ENCODE data around the gene CPSF4. TPM values are rescaled to one million over a fixed set of nuclear protein-coding genes. Genes with fewer than 3 reads are reported as not detected.
"Not testable (repeated sequence)": the region's sequence is repeated elsewhere in the genome, so short reads cannot be mapped to it uniquely, and the experiment has no call there.

CPSF4 gene
- total RNA-seq, 2 donors from 2014 or later = 22.9 to 25.7 TPM

DNA sequence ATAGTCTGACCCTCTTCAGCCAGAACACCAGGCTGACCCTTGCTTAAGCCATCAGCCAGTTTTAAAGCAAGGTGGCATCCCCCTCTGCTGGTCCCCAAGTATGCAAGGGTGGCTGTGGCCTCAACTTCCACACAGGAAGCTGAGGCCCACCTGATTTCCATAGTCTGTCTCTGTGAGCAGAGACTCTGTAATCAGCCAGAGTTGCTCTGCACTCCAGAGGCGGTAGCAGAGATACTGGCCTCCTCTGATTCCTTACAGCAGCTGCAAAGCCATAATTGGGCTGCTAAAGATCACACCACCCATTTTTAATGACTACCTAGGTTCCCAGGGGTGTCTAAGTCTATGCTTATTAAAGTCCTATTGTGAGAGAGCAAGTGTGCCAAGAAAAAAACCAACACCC, 32.2 kb upstream of the CPSF4 start:
- intact Hi-C loops (cut with DNase I) = loop anchor here in 1 of 2 donors (5.0 kb wide), 1 partner anchor 46 kb away; no protein-coding TSS in a partner anchor
- DNase-seq (ENCODE audit: low spot score) = no peak

- intact Hi-C loops (cut with DNase I) = loop anchor here in 1 of 2 donors (5.0 kb wide), 1 partner anchor 44 kb away; no protein-coding TSS in a partner anchor
- peak; percentile 95 for DNase-seq (ENCODE audit: low spot score)
These were observed 30.8 kb upstream of the CPSF4 start for GRCh38 chr7:99407872-99408378.

GRCh38 chr7:99408379-99409191, 30.2 kb upstream of the CPSF4 start, which contains the start of the genes BUD31 and PDAP1:
TSS of gene BUD31 (plus strand) at chr7:99408969. CDS start at chr7:99411093, 2,124 bp downstream.
TSS of gene PDAP1 (minus strand) at chr7:99408597. CDS start at chr7:99408548, 49 bp downstream.
- intact Hi-C loops (cut with DNase I) = loop anchor here in 1 of 2 donors (5.0 kb wide), 1 partner anchor 44 kb away; no protein-coding TSS in a partner anchor
- peak; percentile 98 for DNase-seq (ENCODE audit: low spot score)

- no peak for DNase-seq (ENCODE audit: low spot score)
- intact Hi-C loops (cut with DNase I) = loop anchor here in 1 of 2 donors (5.0 kb wide), 1 partner anchor 43 kb away; no protein-coding TSS in a partner anchor
These were observed 29.6 kb upstream of the CPSF4 start for GRCh38 chr7:99409192-99409572.

GRCh38 chr7:99409806-99410205, 28.9 kb upstream of the CPSF4 start:
- intact Hi-C loops (cut with DNase I) = loop anchor here in 1 of 2 donors (5.0 kb wide), 1 partner anchor 42 kb away; no protein-coding TSS in a partner anchor
- DNase-seq (ENCODE audit: low spot score) = no peak

GRCh38 chr7:99410635-99411034, 28.1 kb upstream of the CPSF4 start:
- no peak for DNase-seq (ENCODE audit: low spot score)
- intact Hi-C loops (cut with DNase I) = no loop called here

DNA sequence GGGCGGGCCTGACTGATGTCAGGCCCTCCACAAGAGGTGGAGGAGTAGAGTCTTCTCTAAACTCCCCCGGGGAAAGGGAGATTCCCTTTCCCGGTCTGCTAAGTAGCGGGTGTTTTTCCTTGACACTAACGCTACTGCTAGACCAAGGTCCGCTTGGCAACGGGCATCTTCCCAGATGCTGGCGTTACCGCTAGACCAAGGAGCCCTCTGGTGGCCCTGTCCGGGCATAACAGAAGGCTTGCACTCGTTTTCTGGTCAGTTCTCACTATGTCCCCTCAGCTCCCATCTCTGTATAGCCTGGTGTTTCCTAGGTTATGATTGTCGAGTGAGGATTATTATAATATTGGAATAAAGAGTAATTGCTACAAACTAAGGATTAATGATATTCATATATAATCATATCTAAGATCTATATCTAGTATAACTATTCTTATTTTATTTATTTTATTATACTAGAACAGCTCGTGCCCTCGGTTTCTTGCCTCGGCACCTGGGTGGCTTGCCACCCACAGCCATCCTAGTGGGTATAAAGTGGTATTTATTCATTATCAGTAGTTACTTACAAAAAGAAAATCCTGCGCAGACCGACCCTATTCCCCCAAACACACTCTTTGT, 23.1 kb upstream of the CPSF4 start:
- peak; percentile 92 for DNase-seq (ENCODE audit: low spot score)
- intact Hi-C loops (cut with DNase I) = not testable (repeated sequence)

GRCh38 chr7:99418260-99418659, 20.5 kb upstream of the CPSF4 start:
- DNase-seq (ENCODE audit: low spot score) = no peak
- intact Hi-C loops (cut with DNase I) = no loop called here

DNA sequence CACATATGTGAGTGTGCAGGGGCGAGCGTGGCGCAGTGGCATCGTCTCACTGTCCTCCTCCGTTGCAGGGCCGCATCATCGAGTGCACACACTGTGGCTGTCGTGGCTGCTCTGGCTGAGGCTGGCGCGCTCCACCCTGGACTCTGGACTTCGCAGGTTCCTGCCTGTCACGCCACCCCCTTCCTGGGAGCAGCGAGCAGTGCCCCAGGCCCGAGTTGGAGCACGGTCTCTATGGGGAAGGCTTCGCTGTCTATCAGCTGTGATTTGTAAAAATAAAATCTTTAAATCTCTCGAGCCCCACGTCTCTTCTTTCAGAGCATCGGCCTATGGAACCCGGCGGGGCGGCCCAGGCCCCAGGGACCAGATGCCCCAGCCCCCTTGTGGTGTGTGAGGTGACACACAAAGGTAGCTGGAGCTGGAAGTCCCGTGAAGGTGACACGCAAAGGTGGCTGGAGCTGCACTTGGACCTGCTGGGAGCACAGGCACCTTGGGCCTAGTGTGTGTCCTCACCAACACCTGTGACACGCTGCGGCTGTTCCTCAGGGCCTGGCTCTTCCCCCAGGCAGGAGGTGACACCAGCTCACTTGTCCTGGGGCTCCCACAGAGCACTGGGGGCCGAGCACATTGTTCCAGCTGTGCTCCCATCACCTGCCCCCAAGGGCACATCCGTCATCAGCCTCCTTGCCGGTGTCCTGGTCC, 19.3 kb upstream of the CPSF4 start:
- intact Hi-C loops (cut with DNase I) = loop anchor here in 1 of 2 donors (10.0 kb wide), 1 partner anchor 1945 kb away; no protein-coding TSS in a partner anchor

DNA sequence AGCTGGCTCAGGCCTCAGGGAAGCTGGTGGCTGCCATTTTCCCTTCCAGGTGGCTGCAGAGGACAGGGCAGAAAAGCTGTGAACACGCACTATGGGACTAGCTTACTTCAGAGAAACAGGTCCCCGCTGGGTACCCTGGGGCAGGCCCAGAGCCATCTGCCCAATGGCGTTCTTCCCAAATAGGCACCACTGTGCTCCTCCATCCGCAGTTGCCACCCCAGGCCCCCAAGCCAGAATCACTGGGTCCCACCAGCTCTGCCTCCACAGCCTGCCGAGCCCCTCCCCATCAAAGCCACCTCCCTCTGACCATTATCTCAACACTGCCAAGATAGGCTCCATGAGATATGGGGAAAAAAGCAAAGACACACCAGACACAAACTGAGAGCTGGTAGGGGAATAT, 18.5 kb upstream of the CPSF4 start:
- intact Hi-C loops (cut with DNase I) = loop anchor here in 1 of 2 donors (10.0 kb wide), 1 partner anchor 1945 kb away; no protein-coding TSS in a partner anchor
- DNase-seq (ENCODE audit: low spot score) = no peak

More for the DNA sequence above, 19.3 kb upstream of the CPSF4 start:
- DNase-seq (ENCODE audit: low spot score) = no peak

GRCh38 chr7:99420986-99421385, 17.8 kb upstream of the CPSF4 start:
- intact Hi-C loops (cut with DNase I) = loop anchor here in 1 of 2 donors (10.0 kb wide), 1 partner anchor 1946 kb away; no protein-coding TSS in a partner anchor
- DNase-seq (ENCODE audit: low spot score) = no peak

GRCh38 chr7:99422186-99422585, 16.6 kb upstream of the CPSF4 start:
- no peak for DNase-seq (ENCODE audit: low spot score)
- intact Hi-C loops (cut with DNase I) = loop anchor here in 1 of 2 donors (10.0 kb wide), 1 partner anchor 1947 kb away; no protein-coding TSS in a partner anchor

DNA sequence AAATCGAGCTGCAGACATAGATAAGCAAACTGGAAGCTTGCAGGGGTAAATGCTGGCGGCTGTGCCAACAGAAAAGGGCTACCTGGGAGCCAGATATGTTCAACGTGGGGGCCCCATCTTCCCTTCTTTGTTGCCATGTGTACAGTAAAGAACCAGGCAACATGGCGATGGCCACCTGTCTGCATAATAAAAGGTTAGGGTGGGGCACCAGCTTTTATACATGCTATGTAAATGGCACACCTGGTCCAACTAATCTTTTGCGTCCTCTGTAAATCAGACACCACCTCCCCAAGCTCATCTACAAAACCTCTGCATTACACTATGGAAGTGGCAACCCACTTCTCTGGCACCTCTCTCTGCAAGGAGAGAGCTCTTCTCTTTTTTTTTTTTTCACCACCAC, 16.1 kb upstream of the CPSF4 start:
- DNase-seq (ENCODE audit: low spot score) = no peak
- intact Hi-C loops (cut with DNase I) = loop anchor here in 1 of 2 donors (10.0 kb wide), 1 partner anchor 1948 kb away; no protein-coding TSS in a partner anchor

- intact Hi-C loops (cut with DNase I) = loop anchor here in 1 of 2 donors (10.0 kb wide), 1 partner anchor 1950 kb away; no protein-coding TSS in a partner anchor
- no peak for DNase-seq (ENCODE audit: low spot score)
These were observed 13.6 kb upstream of the CPSF4 start for GRCh38 chr7:99424932-99425730.

DNA sequence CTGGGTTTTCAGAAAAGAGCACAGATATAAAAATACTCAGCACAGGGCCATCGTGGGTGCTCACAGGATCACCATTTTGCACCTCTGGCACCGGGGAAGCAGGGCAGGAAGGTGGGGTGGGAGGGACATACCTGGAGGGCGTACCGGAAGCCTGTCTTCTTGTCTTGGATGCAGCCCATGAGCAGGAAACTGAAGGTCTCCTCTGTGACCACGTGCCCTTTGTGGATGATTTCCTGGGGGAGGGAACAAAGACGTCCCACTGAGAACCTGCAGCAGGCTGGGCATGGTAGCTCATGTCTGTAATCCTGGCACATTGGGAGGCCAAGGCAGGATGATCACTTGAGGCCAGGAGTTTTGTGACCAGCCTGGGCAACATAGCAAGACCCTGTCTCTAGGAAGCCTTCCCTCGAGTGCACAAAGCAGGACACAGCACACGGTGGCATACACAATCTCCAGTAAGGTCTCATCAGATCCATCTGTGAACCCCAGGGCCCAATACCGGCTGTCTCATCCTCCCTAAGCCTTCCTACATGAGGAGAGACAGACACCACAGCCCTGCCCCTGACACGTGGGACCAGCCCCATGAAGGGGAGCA, 9.7 kb upstream of the CPSF4 start:
- no peak for DNase-seq (ENCODE audit: low spot score)
- intact Hi-C loops (cut with DNase I) = loop anchor here in 1 of 2 donors (10.0 kb wide), 1 partner anchor 1954 kb away; no protein-coding TSS in a partner anchor

DNA sequence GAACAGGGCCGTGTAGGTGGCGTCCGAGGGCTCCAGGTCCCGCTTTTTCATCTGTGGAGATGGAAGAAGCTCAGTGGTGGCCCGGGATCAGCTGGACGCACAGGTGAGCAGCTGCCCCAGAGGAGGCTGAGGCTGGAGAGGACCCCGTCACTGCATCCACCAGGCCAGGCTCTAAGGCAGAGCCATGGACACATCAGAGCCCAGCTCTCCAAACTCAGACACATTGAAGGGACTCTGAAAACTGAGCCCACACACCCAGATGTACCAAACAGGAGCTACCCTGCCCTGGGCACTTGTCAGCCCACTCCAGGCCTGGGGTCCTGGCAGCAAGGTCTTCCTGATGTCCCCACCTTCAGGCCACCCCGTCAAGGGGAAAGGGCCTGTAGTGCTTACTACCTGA, 9.0 kb upstream of the CPSF4 start:
- no peak for DNase-seq (ENCODE audit: low spot score)
- intact Hi-C loops (cut with DNase I) = loop anchor here in 1 of 2 donors (10.0 kb wide), 1 partner anchor 1955 kb away; no protein-coding TSS in a partner anchor

DNA sequence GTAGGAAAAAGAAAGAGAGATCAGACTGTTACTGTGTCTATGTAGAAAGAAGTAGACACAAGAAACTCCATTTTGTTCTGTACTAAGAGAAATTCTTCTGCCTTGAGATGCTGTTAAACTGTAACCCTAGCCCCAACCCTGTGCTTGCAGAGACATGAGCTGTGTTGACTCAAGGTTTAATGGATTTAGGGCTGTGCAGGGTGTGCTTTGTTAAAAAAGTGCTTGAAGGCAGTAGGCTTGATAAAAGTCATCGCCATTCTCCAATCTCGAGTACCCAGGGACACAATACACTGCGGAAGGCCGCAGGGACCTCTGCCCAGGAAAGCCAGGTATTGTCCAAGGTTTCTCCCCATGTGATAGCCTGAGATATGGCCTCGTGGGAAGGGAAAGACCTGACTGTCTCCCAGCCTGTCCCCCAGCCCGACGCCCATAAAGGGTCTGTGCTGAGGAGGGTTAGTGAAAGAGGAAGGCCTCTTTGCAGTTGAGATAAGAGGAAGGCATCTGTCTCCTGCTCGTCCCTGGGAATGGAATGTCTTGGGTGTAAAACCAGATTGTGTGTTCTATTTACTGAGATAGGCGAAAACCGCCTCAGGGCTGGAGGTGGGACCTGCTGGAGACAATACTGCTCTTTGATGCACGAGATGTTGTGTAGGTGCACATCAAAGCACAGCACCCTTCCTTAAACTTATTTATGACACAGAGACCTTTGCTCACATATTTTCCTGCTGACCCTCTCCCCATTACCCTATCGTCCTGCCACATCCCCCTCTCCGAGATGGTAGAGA, 6.8 kb upstream of the CPSF4 start:
- intact Hi-C loops (cut with DNase I); DNase-seq (ENCODE audit: low spot score): not testable (repeated sequence)
